Activated T-helper 17 cell treated with anti-CD3 and anti-CD28 coated beads, Interleukin-2, amount 50 U/mL, for 72 hours (primary cell): ENCODE results near the gene KLRF2. TPM values are rescaled to one million over a fixed set of nuclear protein-coding genes. Genes with fewer than 3 reads are reported as not detected.
A peak's percentile ranks its signal among the peaks of the same experiment; 100 is the strongest.

Experiments
- ATAC-seq: fragments of 150-1000 bp; cut with Tn5 transposase; replicated peaks from 2 replicates; pipeline ENCODE4 v1.10.0; 2021; ENCODE audit warnings: mild to moderate bottlenecking, moderate library complexity
- H3K27ac Mint-ChIP-seq: one replicate; pipeline ENCODE4 v1.8.0; 2022; ENCODE audit warnings: mixed read lengths
- H3K27me3 Mint-ChIP-seq: one replicate; pipeline ENCODE4 v1.8.0; 2022; ENCODE audit warnings: mixed read lengths
- H3K36me3 Mint-ChIP-seq: one replicate; pipeline ENCODE4 v1.8.0; 2022; ENCODE audit warnings: low read depth, mild to moderate bottlenecking, mixed read lengths
- H3K4me1 Mint-ChIP-seq: one replicate; pipeline ENCODE4 v1.8.0; 2022; ENCODE audit warnings: mixed read lengths
- H3K4me3 Mint-ChIP-seq: one replicate; pipeline ENCODE4 v1.8.0; 2022; ENCODE audit warnings: mild to moderate bottlenecking, mixed read lengths
- H3K9me3 Mint-ChIP-seq: one replicate; pipeline ENCODE4 v1.8.0; 2022; ENCODE audit warnings: mixed read lengths
- total RNA-seq, 2 donors: library from RNA; stranded (reverse); gene quantifications; one replicate each; pipeline ENCODE4 v1.2.3, GENCODE V29; 2022

KLRF2 gene
- total RNA-seq, 2 donors from 2014 or later, result not detected

GRCh38 chr12:9902539-9903228 lies 21.4 kb downstream of the KLRF2 start:
- Mint-ChIP-seq H3K27ac (no peak overlapping the region), H3K9me3 (peaks cover 5% of the 10 kb centered on the region), H3K36me3 (no peaks in the 10 kb centered on the region), H3K27me3 (peaks cover 3% of the 10 kb centered on the region), H3K4me1 (peaks cover 14% of the 10 kb centered on the region), H3K4me3 (no peak overlapping the region)
- ATAC-seq, result no peak

DNA sequence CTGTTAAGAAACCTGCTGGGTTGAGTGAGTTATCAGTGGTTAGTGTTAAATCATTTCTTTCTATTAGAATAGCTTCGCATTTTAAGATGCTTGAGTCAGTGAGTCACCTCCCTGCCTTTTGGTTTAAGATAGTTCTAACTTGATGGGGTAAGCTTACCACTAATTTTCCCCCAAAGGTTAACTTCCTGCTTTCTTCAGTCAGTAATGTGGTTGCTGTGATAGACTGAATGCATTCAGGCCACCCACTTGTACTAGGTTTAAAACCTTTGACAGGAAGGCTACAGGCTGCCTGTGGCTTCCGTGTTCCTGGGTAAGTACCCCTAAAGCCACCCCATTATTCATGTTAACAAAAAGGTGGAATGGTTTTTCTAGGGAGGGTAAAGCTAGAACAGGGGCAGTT lies 25.6 kb downstream of the KLRF2 start:
- Mint-ChIP-seq H3K36me3 (no peaks in the 10 kb centered on the region), H3K9me3 (peaks cover 28% of the 10 kb centered on the region)
- peak; percentile 98 for ATAC-seq

GRCh38 chr12:9907769-9908168 lies 26.5 kb downstream of the KLRF2 start:
- H3K36me3 Mint-ChIP-seq, result no peaks in the 10 kb centered on the region
- no peak for ATAC-seq
- no peak overlapping the region for H3K4me3 Mint-ChIP-seq
- peak overlapping the region; percentile 8 for H3K27ac Mint-ChIP-seq
- peaks cover 17% of the 10 kb centered on the region for H3K4me1 Mint-ChIP-seq
- H3K9me3 Mint-ChIP-seq, result peaks cover 25% of the 10 kb centered on the region
- no peaks in the 10 kb centered on the region for H3K27me3 Mint-ChIP-seq

More for the DNA sequence above, 25.6 kb downstream of the KLRF2 start:
- Mint-ChIP-seq H3K27me3 (no peaks in the 10 kb centered on the region), H3K4me3 (peak overlapping the region; percentile 33), H3K27ac (peak overlapping the region; percentile 8), H3K4me1 (peaks cover 17% of the 10 kb centered on the region)

GRCh38 chr12:9908350-9908749 lies 27.1 kb downstream of the KLRF2 start:
- no peaks in the 10 kb centered on the region for H3K27me3 Mint-ChIP-seq
- H3K9me3 Mint-ChIP-seq, result peaks cover 23% of the 10 kb centered on the region
- no peak overlapping the region for H3K4me3 Mint-ChIP-seq
- H3K27ac Mint-ChIP-seq, result no peak overlapping the region
- no peak for ATAC-seq
- peaks cover 17% of the 10 kb centered on the region for H3K4me1 Mint-ChIP-seq
- H3K36me3 Mint-ChIP-seq, result no peaks in the 10 kb centered on the region

DNA sequence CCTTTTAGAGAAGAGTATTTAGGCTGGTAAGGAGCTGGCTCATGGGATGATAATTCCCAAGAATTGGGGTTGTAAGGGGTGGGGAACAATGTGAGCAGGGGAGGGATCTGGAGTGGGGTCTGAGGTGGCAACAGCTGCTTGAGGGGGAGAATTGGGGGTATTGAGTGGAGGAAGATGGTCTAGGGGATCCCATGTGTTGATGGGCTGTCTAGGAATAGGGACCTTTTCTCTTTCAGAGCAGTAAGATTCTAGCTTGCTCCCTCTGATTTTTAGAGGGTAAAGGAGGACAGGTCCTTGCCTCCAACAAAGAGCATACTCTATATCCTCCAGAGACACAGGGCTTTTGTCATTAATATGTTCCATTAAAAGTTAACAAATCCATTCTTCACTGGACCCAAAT lies 28.4 kb downstream of the KLRF2 start:
- no peaks in the 10 kb centered on the region for H3K27me3 Mint-ChIP-seq
- ATAC-seq, result no peak
- H3K9me3 Mint-ChIP-seq, result peaks cover 23% of the 10 kb centered on the region
- H3K4me3 Mint-ChIP-seq, result no peak overlapping the region
- H3K4me1 Mint-ChIP-seq, result peaks cover 17% of the 10 kb centered on the region
- no peaks in the 10 kb centered on the region for H3K36me3 Mint-ChIP-seq
- H3K27ac Mint-ChIP-seq, result peak overlapping the region; percentile 26

DNA sequence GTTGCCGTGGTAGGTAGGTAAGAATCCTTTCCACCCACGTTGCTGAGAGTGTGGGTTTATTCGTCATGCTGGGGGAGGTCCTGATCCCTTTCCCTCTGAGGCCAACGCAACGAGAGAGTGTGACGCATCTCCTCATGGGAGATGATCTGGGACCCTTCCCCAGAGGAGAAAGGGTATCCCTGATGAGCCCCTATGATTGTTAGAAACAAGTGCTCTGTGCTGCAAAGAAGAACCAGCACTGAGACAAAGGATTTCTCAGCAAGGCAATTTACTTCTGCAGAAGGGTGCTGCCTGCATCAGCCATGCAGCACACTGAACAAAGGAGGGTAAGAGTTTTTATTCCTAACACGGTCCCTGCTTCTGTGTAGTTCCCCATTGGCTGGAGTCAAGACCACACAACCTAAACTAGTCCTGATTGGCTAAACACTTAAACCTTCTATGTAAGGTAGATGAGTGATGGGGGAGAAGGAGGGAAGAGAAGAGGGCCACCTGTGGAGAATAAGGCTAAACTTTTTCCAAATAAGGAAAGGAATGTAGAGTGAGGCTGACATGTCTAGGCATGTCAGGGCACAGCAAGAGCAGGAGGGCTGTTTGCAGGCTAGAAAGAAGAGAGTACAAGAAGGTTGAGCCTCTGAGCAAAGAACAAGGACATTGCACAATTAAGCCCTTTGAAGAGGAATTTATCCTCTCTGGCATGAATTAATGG lies 29.6 kb downstream of the KLRF2 start:
- Mint-ChIP-seq H3K4me3 (no peak overlapping the region), H3K27me3 (no peaks in the 10 kb centered on the region), H3K36me3 (no peaks in the 10 kb centered on the region), H3K4me1 (peaks cover 17% of the 10 kb centered on the region), H3K27ac (peak overlapping the region; percentile 34), H3K9me3 (peaks cover 23% of the 10 kb centered on the region)
- ATAC-seq, result no peak

- no peak overlapping the region for H3K4me3 Mint-ChIP-seq
- no peaks in the 10 kb centered on the region for H3K27me3 Mint-ChIP-seq
- peaks cover 13% of the 10 kb centered on the region for H3K4me1 Mint-ChIP-seq
- H3K36me3 Mint-ChIP-seq, result no peaks in the 10 kb centered on the region
- no peak overlapping the region for H3K27ac Mint-ChIP-seq
- no peak for ATAC-seq
- peaks cover 23% of the 10 kb centered on the region for H3K9me3 Mint-ChIP-seq
Observed at GRCh38 chr12:9911708-9912107, 30.4 kb downstream of the KLRF2 start.

DNA sequence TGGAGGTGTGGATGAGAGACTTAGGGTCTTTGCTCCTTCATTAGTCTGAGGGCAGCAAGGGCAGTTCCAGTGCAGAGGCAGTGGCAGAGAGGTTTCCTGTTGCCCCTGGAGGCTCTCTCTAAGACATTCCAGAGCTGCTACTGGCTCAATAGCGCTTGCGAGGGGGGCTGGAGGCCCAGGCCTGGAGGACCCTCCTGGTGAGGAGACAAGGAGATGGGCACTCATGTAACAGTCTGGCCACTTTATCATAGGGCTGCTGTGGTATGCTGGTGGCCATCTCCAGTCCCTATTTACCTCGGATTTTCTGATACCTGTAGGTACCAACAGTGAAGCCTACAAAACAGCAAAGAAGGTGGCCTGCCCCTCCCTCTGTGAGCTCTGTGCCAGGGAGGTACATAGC lies 38.2 kb downstream of the KLRF2 start:
- H3K36me3 Mint-ChIP-seq, result no peaks in the 10 kb centered on the region

GRCh38 chr12:9920451-9920850 lies 39.2 kb downstream of the KLRF2 start:
- no peaks in the 10 kb centered on the region for H3K9me3 Mint-ChIP-seq
- no peak overlapping the region for H3K4me3 Mint-ChIP-seq
- no peaks in the 10 kb centered on the region for H3K4me1 Mint-ChIP-seq
- peaks cover 6% of the 10 kb centered on the region for H3K27me3 Mint-ChIP-seq
- no peaks in the 10 kb centered on the region for H3K36me3 Mint-ChIP-seq
- H3K27ac Mint-ChIP-seq, result no peak overlapping the region
- no peak for ATAC-seq

More for the DNA sequence above, 38.2 kb downstream of the KLRF2 start:
- Mint-ChIP-seq H3K4me1 (no peaks in the 10 kb centered on the region), H3K27me3 (peaks cover 6% of the 10 kb centered on the region), H3K9me3 (no peaks in the 10 kb centered on the region), H3K27ac (no peak overlapping the region), H3K4me3 (no peak overlapping the region)
- no peak for ATAC-seq

- Mint-ChIP-seq H3K36me3 (no peaks in the 10 kb centered on the region), H3K4me1 (no peaks in the 10 kb centered on the region), H3K4me3 (no peak overlapping the region), H3K27me3 (peaks cover 6% of the 10 kb centered on the region), H3K27ac (no peak overlapping the region), H3K9me3 (no peaks in the 10 kb centered on the region)
- no peak for ATAC-seq
Observed at GRCh38 chr12:9922429-9922828, 41.1 kb downstream of the KLRF2 start.

GRCh38 chr12:9925705-9926393 lies 44.6 kb downstream of the KLRF2 start:
- H3K27me3 Mint-ChIP-seq, result peaks cover 7% of the 10 kb centered on the region
- ATAC-seq, result peak; percentile 28
- H3K36me3 Mint-ChIP-seq, result no peaks in the 10 kb centered on the region
- H3K4me1 Mint-ChIP-seq, result no peaks in the 10 kb centered on the region
- H3K9me3 Mint-ChIP-seq, result no peaks in the 10 kb centered on the region
- peak overlapping the region; percentile 38 for H3K4me3 Mint-ChIP-seq
- H3K27ac Mint-ChIP-seq, result no peak overlapping the region

- Mint-ChIP-seq H3K27ac (no peak overlapping the region), H3K27me3 (peaks cover 7% of the 10 kb centered on the region), H3K9me3 (no peaks in the 10 kb centered on the region), H3K4me1 (no peaks in the 10 kb centered on the region), H3K36me3 (no peaks in the 10 kb centered on the region), H3K4me3 (no peak overlapping the region)
- no peak for ATAC-seq
Observed at GRCh38 chr12:9926876-9927275, 45.6 kb downstream of the KLRF2 start.

- no peak overlapping the region for H3K27ac Mint-ChIP-seq
- H3K27me3 Mint-ChIP-seq, result peaks cover 7% of the 10 kb centered on the region
- H3K4me1 Mint-ChIP-seq, result no peaks in the 10 kb centered on the region
- H3K36me3 Mint-ChIP-seq, result no peaks in the 10 kb centered on the region
- no peaks in the 10 kb centered on the region for H3K9me3 Mint-ChIP-seq
- no peak overlapping the region for H3K4me3 Mint-ChIP-seq
- ATAC-seq, result no peak
Observed at GRCh38 chr12:9928607-9929006, 47.3 kb downstream of the KLRF2 start.

DNA sequence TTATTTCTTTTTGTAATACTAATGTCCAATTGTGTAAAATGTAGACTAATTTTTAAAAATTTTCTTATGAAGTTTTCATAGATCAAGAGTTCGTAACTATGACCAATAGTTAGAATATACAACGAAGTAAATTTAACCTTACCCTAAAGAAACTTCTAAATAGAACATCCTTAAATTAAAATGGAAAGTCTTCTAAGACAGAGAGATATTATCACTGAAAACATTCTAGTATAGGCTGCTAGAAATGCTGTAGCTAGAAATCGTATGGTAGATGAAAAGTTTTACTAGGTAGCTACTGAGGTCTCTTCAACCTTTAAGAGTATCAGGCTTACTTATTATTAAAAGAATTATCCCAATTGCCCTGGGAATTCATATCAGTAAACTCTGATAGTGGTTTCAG lies 50.0 kb downstream of the KLRF2 start:
- no peaks in the 10 kb centered on the region for H3K4me1 Mint-ChIP-seq
- no peak overlapping the region for H3K4me3 Mint-ChIP-seq
- peaks cover 7% of the 10 kb centered on the region for H3K27me3 Mint-ChIP-seq
- no peaks in the 10 kb centered on the region for H3K9me3 Mint-ChIP-seq
- no peak overlapping the region for H3K27ac Mint-ChIP-seq
- ATAC-seq, result no peak
- no peaks in the 10 kb centered on the region for H3K36me3 Mint-ChIP-seq

DNA sequence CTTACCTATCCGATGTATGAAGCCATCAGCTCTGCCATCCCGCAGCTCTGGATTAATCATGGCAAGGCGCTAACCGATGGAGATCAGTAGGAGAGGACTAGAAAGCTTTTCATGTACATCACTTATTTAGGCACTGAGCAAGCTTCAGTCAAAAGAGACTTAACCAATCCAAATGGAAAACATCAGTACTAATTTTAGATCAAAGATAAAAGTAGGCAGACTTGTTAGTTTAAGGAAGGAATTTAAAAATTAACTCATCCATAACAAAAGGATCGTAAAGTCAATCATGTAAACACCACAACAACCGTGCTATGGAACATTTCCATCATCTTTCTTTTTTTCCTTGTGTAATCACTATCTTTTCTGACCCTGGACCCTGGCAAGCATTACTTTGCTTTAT lies 51.0 kb downstream of the KLRF2 start, which contains the start of gene CLEC2A:
Gene CLEC2A (minus strand): TSS at position 101 of the 400 bp plus-strand sequence. CDS start 41 bp downstream, at position 60.
- H3K27ac Mint-ChIP-seq, result no peak within 1 kb of the TSS
- H3K4me1 Mint-ChIP-seq, result no peaks in the 10 kb centered on the region
- no peak within 1 kb of the TSS for H3K4me3 Mint-ChIP-seq
- no peaks in the 10 kb centered on the region for H3K36me3 Mint-ChIP-seq
- H3K27me3 Mint-ChIP-seq, result peaks cover 7% of the 10 kb centered on the region
- no peaks in the 10 kb centered on the region for H3K9me3 Mint-ChIP-seq
- ATAC-seq, result no peak
